GM19395 (cell line): ENCODE measurements around the gene SH3RF3.

Experiments
- ATAC-seq: cut with Tn5 transposase; IDR thresholded peaks from one replicate; pipeline ENCODE4 v1.9.1; 2021; ENCODE audit warnings: mild to moderate bottlenecking, moderate library complexity; ENCODE audit not compliant: unreplicated experiment

Gene SH3RF3

DNA sequence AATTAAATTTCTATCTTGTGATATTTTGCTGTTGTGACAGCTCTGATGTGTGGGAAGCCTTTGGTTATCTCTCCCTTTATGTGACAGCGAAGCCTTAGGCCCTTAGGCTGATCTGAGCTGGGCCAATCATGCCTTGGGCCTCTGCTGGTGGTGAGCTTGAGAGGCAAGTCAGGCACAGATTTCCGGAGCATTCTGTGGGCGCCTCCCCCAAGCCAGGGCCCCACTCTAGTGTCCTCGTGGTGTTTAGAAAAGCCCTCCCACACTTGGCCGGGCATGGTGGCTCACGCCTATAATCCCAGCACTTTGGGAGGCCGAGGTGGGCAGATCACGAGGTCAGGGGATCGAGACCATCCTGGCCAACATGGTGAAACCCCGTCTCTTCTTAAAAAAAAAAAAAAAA lies 239.8 kb downstream of the SH3RF3 start:
- no peak for ATAC-seq

- no peak for ATAC-seq
Observed at GRCh38 chr2:109369671-109370191, 240.7 kb downstream of the SH3RF3 start.

GRCh38 chr2:109370399-109371035 lies 241.5 kb downstream of the SH3RF3 start:
- no peak for ATAC-seq

GRCh38 chr2:109371481-109372170 lies 242.6 kb downstream of the SH3RF3 start:
- no peak for ATAC-seq

GRCh38 chr2:109372171-109372568 lies 243.2 kb downstream of the SH3RF3 start:
- no peak for ATAC-seq

DNA sequence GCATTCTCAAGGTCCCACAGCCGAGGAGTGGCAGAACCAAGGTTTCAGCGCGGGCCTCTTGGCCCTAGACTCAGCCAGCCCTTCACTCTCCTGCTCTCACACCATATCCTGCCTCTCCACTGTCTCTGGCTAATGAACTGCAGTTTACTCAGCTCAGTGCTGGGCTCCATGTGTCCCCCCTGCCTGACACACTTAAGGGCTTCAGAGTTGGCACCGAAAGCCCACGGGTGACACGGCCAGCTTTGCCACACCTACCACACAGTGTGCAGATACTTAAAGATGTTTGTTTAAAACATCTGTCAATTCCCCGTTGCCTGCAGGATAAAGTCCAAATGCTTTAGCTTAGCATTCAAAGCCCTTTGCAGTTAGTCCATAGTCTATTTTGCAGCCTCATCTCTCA lies 243.6 kb downstream of the SH3RF3 start:
- no peak for ATAC-seq

DNA sequence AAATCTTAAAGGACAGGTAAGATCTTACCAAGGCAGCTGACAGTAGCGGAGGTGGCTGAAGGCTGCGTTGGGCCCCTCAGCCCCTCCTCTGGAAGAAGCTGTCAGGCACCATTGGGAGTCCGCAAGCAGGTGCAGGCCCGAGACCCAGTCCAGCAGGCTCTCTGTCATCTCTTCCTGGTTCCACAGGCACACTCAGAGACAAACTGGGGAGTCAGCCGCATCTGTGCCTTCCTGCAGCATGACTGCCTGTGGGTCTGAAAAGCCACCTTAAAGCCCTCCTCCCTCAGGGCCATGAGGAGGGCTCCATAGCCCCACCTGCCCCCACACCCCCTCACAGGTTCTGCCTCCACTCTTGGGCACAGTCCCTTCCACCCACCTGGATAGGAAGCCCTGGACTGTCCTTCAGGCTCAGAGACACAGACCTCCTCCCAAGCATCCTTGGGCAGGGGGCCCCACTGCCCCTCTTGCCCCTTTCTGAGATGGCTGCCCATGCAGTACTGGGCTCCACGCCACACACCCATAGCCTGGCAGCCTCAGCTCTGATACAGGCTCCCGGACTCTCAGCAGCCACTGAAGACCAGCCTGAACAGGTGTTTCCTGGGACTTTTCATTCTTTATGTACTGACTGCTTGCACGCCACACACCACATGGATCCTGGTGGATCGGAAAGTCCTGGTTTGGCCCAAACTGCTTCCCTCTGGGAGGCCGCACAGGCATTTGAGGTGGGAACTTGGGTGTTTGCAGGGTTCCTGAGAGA lies 245.0 kb downstream of the SH3RF3 start:
- ATAC-seq = no peak

DNA sequence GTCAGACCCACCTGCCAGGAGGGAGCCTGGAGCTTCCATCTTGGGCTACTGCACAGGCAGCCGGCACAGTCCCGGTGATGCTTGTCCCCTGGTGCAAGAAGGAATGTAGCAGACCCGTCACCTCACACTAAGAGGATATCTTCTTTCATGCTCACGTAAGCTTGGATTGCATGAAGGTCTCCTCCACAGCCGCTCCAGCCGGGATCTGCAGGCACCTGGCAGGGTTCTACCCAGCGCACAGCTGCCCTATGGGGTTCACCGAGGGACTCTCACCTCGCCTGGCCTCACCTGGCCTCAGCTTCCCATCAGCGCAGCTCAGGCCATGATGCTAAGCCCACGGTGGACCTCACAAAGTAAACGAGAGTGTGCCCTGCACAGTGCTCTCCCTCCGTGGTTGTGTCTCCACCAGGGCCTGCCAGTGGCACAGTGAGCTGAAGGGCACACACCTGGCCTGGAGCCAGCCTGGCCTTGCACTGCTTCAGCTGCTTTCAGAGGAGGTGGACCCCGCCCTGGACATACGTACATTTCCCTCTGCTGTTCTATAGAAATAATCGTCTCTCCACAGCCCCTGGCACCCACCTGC lies 245.6 kb downstream of the SH3RF3 start:
- ATAC-seq = no peak

DNA sequence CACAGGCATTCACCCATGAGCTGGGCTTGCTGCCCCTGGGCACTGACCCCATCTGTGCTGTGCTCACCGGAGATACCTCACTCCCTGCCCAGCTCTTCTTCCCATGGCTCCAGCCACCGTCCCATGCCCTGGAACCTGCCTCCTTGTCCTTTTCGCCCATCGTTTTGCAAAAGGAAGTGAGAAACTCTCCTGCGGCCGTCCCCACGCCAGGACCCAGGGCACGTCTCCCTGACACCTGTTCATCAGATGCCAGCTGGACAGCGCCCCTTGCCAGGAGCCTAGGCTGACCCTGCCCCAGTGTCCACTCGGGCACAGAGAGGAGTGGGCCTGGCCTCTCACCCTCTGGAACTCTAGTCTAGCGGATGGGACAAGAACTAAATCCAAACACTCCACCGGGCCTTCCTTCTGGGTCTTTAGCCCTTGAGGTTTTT lies 246.1 kb downstream of the SH3RF3 start:
- no peak for ATAC-seq

DNA sequence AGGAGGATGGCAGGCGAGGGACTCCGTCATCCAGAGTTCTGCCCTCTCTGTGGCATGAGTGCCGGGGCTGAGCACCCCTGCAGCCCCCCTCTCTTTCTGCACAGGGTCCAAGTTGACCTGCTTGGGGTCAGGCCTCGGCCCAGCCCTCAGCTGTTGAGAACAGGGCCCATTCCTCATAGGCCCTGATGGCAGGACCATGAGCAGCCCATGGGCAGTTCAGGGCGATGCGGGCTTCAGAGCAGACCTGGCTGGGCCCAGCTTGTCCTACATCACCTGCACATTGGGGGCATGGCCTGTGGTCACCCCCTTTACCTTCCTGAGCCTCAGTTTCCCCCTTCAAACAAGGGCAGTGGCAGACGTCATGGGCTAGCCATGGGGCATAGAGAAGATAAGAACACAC lies 246.7 kb downstream of the SH3RF3 start:
- no peak for ATAC-seq

DNA sequence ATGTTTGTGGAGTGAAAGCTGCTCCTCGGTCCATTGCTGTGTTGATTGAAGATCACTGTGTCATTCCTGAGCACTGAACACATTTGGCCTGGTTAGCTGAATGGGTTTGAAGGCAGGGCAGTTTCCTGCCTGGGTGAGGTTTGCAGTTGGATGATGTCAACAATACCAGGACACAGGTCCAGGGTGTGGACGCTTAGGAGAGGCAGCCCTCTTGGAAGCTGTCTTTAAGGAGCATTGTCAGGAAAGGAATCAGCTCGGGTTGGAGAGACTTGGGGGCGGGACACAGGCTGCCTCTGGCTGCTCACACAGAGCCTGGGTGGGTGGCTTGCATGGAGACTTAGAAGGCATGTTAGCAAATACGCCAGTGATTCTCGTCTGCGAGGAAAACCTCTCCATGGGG lies 247.1 kb downstream of the SH3RF3 start:
- ATAC-seq = no peak

- ATAC-seq = no peak
Observed at GRCh38 chr2:109376796-109377495, 247.9 kb downstream of the SH3RF3 start.

DNA sequence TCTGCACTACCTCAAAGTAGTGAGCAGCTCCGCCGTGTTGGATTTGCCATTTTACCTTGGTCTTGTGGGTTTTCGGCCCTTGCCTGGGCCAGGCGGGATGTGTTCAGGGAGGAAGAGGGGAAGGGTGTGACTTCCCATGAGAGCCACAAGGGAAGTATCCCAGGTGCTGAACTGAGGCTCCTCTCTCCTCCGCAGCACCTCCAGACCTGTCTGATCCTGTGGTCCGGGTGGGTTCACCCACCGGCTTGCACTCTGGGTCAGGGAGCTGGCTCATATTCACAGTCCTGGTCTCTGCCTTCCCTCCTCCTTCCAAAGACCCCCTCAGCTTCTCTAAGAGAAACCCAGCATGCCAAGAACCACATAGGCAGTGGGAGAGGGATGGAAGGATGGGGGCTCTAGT lies 249.0 kb downstream of the SH3RF3 start:
- ATAC-seq = no peak

- ATAC-seq = no peak
Observed at GRCh38 chr2:109378682-109379081, 249.7 kb downstream of the SH3RF3 start.

DNA sequence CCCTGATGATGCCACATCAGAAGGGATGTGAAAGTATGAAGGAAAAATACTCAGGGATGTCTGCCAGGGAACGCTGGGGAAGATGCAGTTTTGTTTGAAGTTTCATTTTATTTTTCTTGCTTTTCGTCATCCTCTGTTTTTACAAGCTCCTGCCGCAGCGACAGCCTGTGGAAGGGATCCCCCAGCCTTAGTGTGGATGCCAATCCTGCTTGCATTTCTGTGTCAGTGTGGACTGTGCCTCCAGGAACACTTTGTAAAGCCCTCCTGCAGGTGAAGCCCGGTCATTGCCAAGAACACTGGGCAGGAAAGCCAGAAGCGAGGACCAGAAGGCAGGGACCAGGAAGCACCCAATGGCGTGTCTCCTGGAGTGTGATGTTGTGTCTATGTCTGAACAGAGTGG lies 250.5 kb downstream of the SH3RF3 start:
- ATAC-seq = no peak

- ATAC-seq = no peak
Observed at GRCh38 chr2:109380502-109381326, 251.7 kb downstream of the SH3RF3 start.

DNA sequence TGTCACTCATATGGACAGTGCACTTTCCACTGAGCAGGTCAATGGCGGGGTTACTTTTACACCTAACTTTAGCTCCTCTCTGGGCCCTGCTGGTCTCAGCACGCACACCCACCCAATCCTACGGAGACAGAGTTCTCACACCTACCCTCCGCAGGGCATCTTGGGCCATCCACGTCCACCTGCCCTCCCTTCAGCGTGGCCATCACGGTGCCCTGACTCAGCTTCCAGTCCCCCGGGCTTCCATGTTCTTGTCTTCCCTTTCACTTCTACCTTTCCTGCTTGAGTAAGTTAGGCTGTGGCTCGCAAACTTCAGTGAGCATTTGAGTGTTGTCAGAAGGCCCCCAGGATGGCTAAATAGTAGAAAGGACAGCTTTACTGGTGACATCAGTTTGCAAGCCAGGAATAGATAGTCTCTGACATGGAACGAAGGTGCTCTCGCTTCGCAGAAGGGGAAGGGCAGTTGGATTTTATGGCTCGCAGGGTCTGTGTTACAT lies 252.4 kb downstream of the SH3RF3 start:
- ATAC-seq = no peak

- no peak for ATAC-seq
Observed at GRCh38 chr2:109382226-109382895, 253.4 kb downstream of the SH3RF3 start.

DNA sequence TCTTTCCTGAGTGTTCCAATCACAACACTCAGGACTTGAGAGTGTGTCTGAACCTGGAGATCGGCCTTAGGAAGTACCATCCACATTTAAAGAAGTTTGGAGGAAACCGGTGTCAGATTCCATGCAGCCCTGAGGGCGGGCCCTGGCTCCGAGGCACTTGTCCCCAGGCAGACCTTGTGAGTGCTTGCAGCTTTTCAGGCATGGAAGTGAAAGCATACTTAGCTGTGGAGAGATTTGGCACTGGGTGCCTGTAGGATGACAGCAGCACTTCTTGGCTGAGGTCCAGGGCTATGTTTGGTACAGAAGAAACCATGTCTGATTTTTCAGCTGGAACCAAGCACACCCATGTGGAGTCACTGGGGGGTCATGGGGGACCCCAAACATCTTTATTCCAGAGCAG lies 253.9 kb downstream of the SH3RF3 start:
- no peak for ATAC-seq
